ENCODE results near the gene VPS13C. TPM values are rescaled to one million over a fixed set of nuclear protein-coding genes. Genes with fewer than 3 reads are reported as not detected.

Gene VPS13C
- total RNA-seq, 4 donors from 2014 or later, result 97.7 to 151 (median 121) TPM

DNA sequence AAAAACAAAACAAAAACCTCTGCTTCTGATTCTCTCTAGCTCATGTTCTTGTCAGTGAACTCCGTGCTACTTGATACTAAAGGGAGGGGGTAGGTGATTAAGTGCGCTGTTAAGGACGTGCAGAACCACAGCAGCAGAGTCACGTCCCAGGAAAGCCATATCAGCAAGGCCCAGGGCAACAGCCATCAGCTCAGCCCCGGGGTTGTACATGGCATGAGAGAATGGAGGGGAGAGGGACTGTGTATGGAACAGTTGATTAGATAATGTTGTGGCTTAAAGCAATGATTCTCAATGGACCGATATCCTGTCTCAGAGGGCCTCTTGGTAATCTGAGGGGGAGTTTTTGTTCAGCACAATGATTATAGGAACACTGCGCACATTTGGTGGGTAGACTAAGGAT, 34.1 kb upstream of the VPS13C start:
- TF ChIP-seq, protein P1, sequence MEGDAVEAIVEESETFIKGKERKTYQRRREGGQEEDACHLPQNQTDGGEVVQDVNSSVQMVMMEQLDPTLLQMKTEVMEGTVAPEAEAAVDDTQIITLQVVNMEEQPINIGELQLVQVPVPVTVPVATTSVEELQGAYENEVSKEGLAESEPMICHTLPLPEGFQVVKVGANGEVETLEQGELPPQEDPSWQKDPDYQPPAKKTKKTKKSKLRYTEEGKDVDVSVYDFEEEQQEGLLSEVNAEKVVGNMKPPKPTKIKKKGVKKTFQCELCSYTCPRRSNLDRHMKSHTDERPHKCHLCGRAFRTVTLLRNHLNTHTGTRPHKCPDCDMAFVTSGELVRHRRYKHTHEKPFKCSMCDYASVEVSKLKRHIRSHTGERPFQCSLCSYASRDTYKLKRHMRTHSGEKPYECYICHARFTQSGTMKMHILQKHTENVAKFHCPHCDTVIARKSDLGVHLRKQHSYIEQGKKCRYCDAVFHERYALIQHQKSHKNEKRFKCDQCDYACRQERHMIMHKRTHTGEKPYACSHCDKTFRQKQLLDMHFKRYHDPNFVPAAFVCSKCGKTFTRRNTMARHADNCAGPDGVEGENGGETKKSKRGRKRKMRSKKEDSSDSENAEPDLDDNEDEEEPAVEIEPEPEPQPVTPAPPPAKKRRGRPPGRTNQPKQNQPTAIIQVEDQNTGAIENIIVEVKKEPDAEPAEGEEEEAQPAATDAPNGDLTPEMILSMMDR (IDR thresholded peaks at IDR 0.05), result no peak
- no peak for TF ChIP-seq POLR2A (IDR thresholded peaks at IDR 0.05)
- no peak for TF ChIP-seq EP300 (IDR thresholded peaks at IDR 0.05)
- 74 to 76% methylated on average over 7 of the region's 7 CpGs for WGBS, 2 donors
- no peaks in the 10 kb centered on the region for H3K27me3 ChIP-seq
- peaks cover 0 to 6% (median 0%) of the 10 kb centered on the region in 4 donors for H3K4me1 ChIP-seq
- H3K27ac ChIP-seq, result no peak overlapping the region
- no peaks in the 10 kb centered on the region for H3K9me3 ChIP-seq
- no peak overlapping the region for H3K4me3 ChIP-seq
- DNase-seq (ENCODE audit: low spot score in 2 of 2), result no peak
- H3K36me3 ChIP-seq, result no peaks in the 10 kb centered on the region

DNA sequence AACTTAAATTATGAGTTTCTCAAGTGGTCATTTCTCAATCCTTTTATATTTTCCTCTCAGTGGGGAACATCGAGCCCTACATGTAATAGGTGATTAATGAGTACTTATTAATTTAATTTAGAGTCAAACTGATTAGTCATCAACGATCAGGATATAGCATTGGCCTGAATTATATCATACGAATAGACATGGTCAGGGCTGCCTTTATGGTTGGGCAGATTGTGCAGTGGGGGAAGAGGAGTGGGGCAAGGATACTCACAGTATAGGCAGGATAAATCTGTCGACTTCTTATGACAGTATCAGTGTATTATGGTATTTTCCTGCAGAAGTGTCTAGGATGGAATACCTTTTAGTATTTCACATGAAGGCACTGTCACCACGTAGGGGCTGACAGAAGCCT, 33.6 kb upstream of the VPS13C start:
- no peak for DNase-seq (ENCODE audit: low spot score in 2 of 2)
- TF ChIP-seq, protein P1 (IDR thresholded peaks at IDR 0.05), result no peak
- TF ChIP-seq POLR2A (IDR thresholded peaks at IDR 0.05) (no peak), EP300 (IDR thresholded peaks at IDR 0.05) (no peak)
- H3K36me3 ChIP-seq, result no peaks in the 10 kb centered on the region
- no peak overlapping the region for H3K4me3 ChIP-seq
- no peaks in the 10 kb centered on the region for H3K27me3 ChIP-seq
- 84 to 86% methylated on average over 5 of the region's 5 CpGs for WGBS, 2 donors
- H3K4me1 ChIP-seq, result peaks cover 0 to 6% (median 0%) of the 10 kb centered on the region in 4 donors
- H3K9me3 ChIP-seq, result no peaks in the 10 kb centered on the region
- no peak overlapping the region for H3K27ac ChIP-seq

- Histone ChIP-seq H3K9me3 (no peaks in the 10 kb centered on the region), H3K4me1 (peaks cover 0 to 13% (median 6%) of the 10 kb centered on the region in 4 donors), H3K36me3 (no peaks in the 10 kb centered on the region), H3K27me3 (no peaks in the 10 kb centered on the region), H3K27ac (no peak overlapping the region), H3K4me3 (no peak overlapping the region)
- 91 to 92% methylated on average over 7 of the region's 7 CpGs for WGBS, 2 donors
- no peak for TF ChIP-seq EP300 (IDR thresholded peaks at IDR 0.05)
- TF ChIP-seq POLR2A (IDR thresholded peaks at IDR 0.05), result no peak
- TF ChIP-seq, protein P1 (IDR thresholded peaks at IDR 0.05), result no peak
- no peak for DNase-seq (ENCODE audit: low spot score in 2 of 2)
Measured at GRCh38 chr15:62090988-62091387, 30.7 kb upstream of the VPS13C start.

- Histone ChIP-seq H3K27me3 (no peaks in the 10 kb centered on the region), H3K4me3 (no peak overlapping the region), H3K27ac (no peak overlapping the region), H3K9me3 (no peaks in the 10 kb centered on the region), H3K4me1 (peaks cover 0 to 13% (median 6%) of the 10 kb centered on the region in 4 donors), H3K36me3 (no peaks in the 10 kb centered on the region)
- no peak for TF ChIP-seq EP300 (IDR thresholded peaks at IDR 0.05)
- TF ChIP-seq, protein P1 (IDR thresholded peaks at IDR 0.05), result no peak
- no peak for TF ChIP-seq POLR2A (IDR thresholded peaks at IDR 0.05)
- WGBS, 2 donors, result 47 to 56% methylated on average over 2 of the region's 2 CpGs
- DNase-seq (ENCODE audit: low spot score in 2 of 2), result no peak
Measured at GRCh38 chr15:62089616-62090015, 29.4 kb upstream of the VPS13C start.

DNA sequence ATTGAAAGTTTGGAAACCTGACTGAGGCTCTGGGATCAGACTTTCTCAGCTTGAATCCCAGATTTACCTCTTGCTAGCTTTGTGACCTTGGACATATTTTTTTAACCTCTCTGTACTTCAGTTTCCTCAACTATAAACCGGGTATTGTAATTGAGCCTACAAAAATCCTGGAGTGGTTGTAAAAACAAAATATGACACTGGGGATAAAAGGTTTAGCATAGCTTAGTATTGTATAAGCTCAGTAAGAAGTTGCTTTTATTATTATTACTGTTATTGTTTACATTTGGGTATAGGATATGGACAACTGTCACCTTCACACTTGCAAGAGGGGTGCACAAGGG, 28.1 kb upstream of the VPS13C start:
- no peaks in the 10 kb centered on the region for H3K36me3 ChIP-seq
- no peak for TF ChIP-seq POLR2A (IDR thresholded peaks at IDR 0.05)
- H3K4me3 ChIP-seq, result no peak overlapping the region
- peaks cover 0 to 4% (median 0%) of the 10 kb centered on the region in 4 donors for H3K9me3 ChIP-seq
- H3K27me3 ChIP-seq, result no peaks in the 10 kb centered on the region
- peaks cover 0 to 13% (median 6%) of the 10 kb centered on the region in 4 donors for H3K4me1 ChIP-seq
- no peak for DNase-seq (ENCODE audit: low spot score in 2 of 2)
- WGBS, 2 donors, result 14 to 16% methylated on average over 1 of the region's 1 CpG
- H3K27ac ChIP-seq, result peak overlapping the region in 2 of 4 donors; percentile 53 to 57

All from tibial nerve (tissue), 4 donors.